ENCODE results near the gene PHACTR4.

DNA sequence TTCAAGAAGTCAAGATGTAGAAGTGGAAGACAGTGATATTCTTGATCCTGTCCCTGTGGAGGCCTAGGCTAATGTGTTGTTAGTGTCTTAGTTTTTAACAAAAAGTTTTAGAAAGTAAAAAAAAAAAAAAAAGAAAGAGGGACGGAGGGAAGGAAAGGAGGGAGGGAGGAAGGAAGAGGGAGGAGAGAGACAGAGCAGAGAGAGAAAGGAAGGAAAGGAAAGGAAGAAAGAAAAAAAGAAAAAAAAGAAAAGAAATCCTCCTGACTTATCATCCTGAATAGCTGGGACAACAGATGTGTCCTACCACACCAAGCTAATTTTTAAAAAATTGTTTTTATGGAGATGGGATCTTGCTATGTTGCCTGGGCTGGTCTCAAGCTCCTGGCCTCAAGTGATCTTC is 24.6 kb downstream of the PHACTR4 start:
- TF ChIP-seq FOXA1 (IDR thresholded peaks at IDR 0.05): no peak
- TF ChIP-seq FOXA1 (CRISPR knock-in tag; IDR thresholded peaks at IDR 0.05): no peak
- TF ChIP-seq, protein P1, sequence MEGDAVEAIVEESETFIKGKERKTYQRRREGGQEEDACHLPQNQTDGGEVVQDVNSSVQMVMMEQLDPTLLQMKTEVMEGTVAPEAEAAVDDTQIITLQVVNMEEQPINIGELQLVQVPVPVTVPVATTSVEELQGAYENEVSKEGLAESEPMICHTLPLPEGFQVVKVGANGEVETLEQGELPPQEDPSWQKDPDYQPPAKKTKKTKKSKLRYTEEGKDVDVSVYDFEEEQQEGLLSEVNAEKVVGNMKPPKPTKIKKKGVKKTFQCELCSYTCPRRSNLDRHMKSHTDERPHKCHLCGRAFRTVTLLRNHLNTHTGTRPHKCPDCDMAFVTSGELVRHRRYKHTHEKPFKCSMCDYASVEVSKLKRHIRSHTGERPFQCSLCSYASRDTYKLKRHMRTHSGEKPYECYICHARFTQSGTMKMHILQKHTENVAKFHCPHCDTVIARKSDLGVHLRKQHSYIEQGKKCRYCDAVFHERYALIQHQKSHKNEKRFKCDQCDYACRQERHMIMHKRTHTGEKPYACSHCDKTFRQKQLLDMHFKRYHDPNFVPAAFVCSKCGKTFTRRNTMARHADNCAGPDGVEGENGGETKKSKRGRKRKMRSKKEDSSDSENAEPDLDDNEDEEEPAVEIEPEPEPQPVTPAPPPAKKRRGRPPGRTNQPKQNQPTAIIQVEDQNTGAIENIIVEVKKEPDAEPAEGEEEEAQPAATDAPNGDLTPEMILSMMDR (CRISPR knock-in tag; IDR thresholded peaks at IDR 0.05): no peak
- TF ChIP-seq DNMT3B (CRISPR knock-in tag; conservative IDR thresholded peaks at IDR 0.05): no peak
- TF ChIP-seq, protein P2, sequence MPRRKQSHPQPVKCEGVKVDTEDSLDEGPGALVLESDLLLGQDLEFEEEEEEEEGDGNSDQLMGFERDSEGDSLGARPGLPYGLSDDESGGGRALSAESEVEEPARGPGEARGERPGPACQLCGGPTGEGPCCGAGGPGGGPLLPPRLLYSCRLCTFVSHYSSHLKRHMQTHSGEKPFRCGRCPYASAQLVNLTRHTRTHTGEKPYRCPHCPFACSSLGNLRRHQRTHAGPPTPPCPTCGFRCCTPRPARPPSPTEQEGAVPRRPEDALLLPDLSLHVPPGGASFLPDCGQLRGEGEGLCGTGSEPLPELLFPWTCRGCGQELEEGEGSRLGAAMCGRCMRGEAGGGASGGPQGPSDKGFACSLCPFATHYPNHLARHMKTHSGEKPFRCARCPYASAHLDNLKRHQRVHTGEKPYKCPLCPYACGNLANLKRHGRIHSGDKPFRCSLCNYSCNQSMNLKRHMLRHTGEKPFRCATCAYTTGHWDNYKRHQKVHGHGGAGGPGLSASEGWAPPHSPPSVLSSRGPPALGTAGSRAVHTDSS (CRISPR knock-in tag; conservative IDR thresholded peaks at IDR 0.05): no peak
